Sigmoid colon (tissue), 4 donors: Measurements from ENCODE around the gene ACAP2.

Experiments
- POLR2A ChIP-seq, 2 donors: fragments of 450-650 bp; IDR thresholded peaks; one replicate each; pipeline ENCODE4 v1.6.1; 2016; ENCODE audit warnings: antibody characterized with exemption in 2 of 2, mild to moderate bottlenecking in 2 of 2, moderate library complexity in 2 of 2
- POLR2AphosphoS5 ChIP-seq, 4 donors: sonication (generic); formaldehyde crosslinking; IDR thresholded peaks; one replicate each; pipeline ENCODE4 v1.6.1; 2017; ENCODE audit warnings: antibody characterized with exemption in 4 of 4
- TF ChIP-seq, protein P1 (sequence below), 4 experiments: fragments of 450-650 bp in 3 of 4; fragments of 200-600 bp in 1 of 4; IDR thresholded peaks; one replicate each; pipeline ENCODE4 v1.5.1; 2016 to 2019; ENCODE audit warnings: antibody characterized with exemption in 4 of 4, mild to moderate bottlenecking in 3 of 4, moderate library complexity in 2 of 4

DNA sequence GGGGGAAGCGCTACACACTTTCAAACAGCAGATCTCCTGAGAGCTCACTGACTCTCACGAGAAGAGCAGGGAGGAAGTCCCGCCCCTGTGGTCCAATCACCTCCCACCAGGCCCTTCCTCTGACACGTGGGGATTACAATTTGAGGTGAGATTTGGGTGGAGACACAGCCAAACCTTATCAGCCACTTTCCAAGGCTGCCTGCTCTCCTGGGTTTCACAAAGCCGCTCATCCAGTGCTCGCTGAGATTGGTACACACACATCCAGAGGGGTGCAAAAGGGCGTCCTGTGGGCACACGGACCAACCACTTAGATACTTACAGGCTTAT, 195.0 kb downstream of the ACAP2 start:
- no peak for TF ChIP-seq POLR2A (IDR thresholded peaks at IDR 0.05)
- TF ChIP-seq POLR2AphosphoS5 (IDR thresholded peaks at IDR 0.05) = no peak
- TF ChIP-seq, protein P1, sequence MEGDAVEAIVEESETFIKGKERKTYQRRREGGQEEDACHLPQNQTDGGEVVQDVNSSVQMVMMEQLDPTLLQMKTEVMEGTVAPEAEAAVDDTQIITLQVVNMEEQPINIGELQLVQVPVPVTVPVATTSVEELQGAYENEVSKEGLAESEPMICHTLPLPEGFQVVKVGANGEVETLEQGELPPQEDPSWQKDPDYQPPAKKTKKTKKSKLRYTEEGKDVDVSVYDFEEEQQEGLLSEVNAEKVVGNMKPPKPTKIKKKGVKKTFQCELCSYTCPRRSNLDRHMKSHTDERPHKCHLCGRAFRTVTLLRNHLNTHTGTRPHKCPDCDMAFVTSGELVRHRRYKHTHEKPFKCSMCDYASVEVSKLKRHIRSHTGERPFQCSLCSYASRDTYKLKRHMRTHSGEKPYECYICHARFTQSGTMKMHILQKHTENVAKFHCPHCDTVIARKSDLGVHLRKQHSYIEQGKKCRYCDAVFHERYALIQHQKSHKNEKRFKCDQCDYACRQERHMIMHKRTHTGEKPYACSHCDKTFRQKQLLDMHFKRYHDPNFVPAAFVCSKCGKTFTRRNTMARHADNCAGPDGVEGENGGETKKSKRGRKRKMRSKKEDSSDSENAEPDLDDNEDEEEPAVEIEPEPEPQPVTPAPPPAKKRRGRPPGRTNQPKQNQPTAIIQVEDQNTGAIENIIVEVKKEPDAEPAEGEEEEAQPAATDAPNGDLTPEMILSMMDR (IDR thresholded peaks at IDR 0.05) = no peak
